ENCODE measurements around the gene ASPG.

The ASPG gene

DNA sequence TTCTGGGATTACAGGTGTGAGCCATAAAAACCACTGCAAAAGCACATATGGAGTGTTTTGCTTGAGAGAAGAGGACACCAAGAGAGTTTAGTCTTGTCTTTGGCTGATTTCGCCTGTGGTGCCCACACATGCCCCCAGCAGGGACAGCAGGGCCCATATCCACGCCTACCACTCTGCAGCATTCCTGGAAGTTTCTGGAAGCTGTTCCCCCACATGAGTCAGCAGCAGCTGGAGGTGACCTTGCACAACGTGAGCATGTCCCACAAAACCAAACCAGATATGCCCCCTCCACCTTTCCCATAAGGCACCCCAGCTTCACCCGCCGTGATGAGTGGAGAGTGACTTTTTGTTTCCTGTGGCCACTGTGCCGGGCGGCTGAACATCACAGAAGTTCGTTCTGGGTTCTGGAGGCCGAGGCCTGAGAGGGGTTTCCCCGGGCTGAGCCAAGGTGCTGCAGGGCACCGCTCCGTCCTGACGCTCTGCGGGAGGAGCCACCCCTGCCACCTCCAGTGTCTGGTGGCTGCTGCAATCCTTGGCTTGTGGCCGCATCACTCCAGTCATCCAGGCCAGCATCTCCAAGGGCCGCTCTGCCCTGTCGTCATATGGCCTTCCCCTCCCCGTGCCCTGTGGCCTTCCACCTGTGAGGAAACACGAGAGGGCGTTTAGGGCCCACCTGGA lies 4.7 kb downstream of the ASPG start:
- no peak overlapping the region for H3K27ac ChIP-seq
- TF ChIP-seq CTCF (conservative IDR thresholded peaks at IDR 0.05) (no peak), ZFX (IDR thresholded peaks at IDR 0.05) (no peak)

DNA sequence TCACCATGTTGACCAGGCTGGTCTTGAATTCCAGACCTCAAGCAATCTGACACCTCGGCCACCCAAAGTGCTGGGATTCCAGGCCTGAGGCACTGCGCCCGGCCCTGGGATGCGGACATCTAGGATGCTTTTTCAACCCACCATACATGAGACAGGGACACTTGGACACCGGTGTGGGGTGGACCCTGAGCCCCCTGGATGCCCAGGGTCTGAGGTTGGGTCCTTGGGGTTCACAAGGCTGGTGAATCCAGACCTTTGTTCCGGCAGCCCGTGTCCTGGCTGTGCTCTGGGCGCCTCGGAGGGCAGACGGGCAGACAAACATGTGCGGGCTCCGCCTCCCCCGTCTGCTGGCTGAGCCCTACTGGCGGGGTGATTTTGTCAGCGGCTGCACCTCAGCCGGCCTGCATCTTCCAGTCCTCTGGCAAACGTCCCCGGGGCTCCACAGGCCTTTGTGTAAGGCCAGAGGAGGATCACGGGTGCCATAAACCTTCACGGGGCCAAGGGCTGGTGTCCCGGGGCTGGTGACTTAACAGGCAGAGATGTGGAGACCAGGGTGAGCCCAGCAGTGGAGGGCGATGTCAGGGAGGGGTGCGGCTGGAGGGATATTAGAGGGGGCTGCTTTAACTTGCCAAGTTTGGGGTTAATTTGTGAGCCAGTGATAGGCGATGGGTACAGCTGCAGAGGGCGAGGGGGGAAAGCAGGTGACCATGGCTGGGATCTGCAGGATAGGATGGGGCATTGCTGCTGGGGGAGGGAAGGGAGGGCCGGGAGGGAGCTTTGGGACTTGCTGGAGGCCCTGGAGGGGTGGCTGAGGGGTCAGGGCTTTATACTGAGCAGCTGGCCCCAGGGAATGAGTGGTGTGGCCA lies 5.8 kb downstream of the ASPG start:
- H3K27ac ChIP-seq: no peak overlapping the region
- TF ChIP-seq ZFX (IDR thresholded peaks at IDR 0.05): no peak
- no peak for TF ChIP-seq CTCF (conservative IDR thresholded peaks at IDR 0.05)

DNA sequence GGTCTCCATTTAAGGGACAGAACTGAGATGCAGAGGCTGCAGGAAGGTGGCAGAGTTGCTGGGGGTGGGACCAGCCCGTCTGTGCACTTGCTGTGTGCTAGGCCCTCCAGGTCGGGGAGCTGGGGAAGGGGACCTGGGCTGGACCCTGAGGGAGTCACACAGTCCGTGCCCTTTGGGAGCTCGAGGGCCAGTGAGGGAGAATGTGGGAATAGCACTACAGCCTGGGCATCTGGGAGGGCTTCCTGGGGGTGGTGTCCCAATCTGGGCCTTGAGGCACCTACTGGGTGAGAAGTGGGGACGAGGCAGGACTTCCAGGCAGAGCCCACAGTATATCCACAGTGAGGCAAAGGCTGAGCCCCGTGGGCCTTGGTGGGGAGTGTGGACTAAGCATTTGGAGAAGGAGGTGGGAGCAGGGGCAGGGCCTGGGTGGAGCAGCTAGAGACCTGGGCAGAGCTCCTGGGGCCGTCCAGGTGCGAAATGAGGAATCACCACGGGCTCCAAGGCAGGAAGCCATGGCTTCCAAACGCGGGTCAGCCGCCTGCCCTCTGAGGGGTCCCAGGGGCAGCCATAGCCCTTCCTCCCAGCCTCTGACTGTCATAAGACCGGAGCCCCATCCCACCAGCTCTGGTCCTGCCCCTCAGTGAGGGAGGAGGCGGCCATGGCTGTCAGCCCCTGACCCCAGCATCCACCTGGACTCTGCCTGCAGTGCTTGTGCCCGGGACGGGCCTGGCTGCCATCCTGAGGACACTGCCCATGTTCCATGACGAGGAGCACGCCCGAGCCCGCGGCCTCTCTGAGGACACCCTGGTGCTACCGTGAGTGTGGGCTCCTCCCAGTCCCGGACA lies 6.6 kb downstream of the ASPG start:
- no peak overlapping the region for H3K27ac ChIP-seq
- TF ChIP-seq ZFX (IDR thresholded peaks at IDR 0.05) (no peak), CTCF (conservative IDR thresholded peaks at IDR 0.05) (no peak)

DNA sequence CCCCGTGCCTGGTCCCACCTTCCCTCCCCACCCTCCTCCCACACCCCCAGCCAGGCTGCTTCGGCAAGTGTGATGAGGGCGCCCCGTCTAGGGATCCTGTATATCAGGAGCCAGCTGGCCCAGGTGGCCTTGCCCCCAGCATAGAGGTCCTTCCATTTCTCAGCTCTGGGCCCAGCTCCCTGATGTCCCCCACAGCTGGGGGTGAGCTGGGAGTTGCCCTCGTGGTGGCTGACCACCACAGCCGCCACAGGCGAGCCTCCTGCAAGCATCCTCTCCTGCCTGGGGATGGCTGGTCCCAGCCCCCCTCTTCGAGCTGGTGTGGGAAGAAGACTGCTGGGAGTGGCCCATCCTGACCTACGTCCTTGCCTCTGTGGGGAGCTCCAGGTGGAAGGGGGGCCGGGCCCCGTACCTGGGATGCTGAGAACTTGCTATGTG lies 7.4 kb downstream of the ASPG start:
- TF ChIP-seq ZFX (IDR thresholded peaks at IDR 0.05): no peak
- TF ChIP-seq CTCF (conservative IDR thresholded peaks at IDR 0.05): no peak
- H3K27ac ChIP-seq: no peak overlapping the region

- TF ChIP-seq CTCF (conservative IDR thresholded peaks at IDR 0.05): no peak
- TF ChIP-seq ZFX (IDR thresholded peaks at IDR 0.05): no peak
- H3K27ac ChIP-seq: no peak overlapping the region
These were observed 8.0 kb downstream of the ASPG start for GRCh38 chr14:104093366-104094055.

DNA sequence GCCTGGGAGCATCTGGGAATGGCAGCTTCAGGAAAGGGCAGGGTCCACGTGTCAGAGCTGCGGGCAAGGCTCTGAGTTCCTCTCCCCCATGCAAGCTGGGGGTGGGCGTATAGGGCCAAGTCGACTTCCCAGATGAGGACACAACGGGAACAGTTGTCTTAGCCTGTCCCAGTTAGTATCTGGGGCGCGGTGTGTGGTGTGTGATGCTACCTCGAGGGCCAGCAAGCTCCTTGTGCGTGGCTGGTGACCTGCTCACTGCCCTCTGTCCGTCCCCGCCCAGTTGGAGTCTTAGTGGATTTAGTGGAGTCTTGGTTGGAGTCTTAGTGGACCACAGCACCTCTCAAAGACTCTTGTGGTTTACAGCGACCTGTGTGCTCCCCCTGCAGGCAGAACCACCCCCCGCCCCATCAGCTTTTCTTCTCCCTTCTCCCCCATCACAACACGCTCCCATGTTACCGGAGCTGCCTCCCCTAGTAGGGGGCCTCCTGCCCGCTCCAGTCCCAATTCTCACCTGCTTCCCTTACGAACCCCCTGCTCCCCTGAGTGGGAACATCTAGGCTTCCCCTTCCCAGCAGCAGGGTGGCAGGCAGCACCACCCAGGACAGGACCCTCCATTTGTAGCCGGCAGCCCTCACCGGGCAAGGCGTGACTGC lies 8.7 kb downstream of the ASPG start:
- TF ChIP-seq ZFX (IDR thresholded peaks at IDR 0.05) (no peak), CTCF (conservative IDR thresholded peaks at IDR 0.05) (no peak)
- H3K27ac ChIP-seq: no peak overlapping the region

Data from C4-2B (cell line).